ENCODE measurements around the gene BCL2.
"Not testable (repeated sequence)": the region's sequence is repeated elsewhere in the genome, so short reads cannot be mapped to it uniquely, and the experiment has no call there.

Gene BCL2

DNA sequence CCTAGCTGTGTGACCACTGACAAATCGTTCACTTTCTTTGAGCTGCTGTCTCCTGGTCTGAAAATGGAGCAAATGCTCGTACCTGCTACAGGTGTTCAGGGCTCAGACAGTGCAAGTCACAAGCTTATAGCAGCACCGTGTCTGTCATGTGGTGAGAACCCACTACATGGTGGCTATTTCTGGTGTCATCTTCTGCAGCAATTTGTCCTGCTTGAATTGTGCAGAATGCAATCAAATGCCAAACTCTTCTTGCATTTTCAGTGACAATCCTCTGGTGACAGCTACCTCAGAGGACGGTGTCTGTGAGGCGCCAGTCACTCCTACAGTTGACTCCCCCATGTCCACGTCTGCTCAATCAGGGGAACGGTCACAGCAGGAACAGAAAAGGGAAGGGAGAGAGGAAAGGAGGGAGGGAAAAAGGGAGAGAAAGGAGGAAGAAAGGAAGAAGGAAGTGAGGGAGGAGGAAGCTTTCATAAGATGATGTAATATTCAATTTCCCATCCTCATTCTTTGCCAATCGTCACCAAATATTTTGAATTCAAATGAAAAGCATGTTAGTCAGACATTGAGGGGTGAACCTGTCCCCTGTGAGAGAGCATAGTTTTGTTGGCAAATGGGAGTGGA lies 122.2 kb downstream of the BCL2 start:
- TF ChIP-seq, protein P1, sequence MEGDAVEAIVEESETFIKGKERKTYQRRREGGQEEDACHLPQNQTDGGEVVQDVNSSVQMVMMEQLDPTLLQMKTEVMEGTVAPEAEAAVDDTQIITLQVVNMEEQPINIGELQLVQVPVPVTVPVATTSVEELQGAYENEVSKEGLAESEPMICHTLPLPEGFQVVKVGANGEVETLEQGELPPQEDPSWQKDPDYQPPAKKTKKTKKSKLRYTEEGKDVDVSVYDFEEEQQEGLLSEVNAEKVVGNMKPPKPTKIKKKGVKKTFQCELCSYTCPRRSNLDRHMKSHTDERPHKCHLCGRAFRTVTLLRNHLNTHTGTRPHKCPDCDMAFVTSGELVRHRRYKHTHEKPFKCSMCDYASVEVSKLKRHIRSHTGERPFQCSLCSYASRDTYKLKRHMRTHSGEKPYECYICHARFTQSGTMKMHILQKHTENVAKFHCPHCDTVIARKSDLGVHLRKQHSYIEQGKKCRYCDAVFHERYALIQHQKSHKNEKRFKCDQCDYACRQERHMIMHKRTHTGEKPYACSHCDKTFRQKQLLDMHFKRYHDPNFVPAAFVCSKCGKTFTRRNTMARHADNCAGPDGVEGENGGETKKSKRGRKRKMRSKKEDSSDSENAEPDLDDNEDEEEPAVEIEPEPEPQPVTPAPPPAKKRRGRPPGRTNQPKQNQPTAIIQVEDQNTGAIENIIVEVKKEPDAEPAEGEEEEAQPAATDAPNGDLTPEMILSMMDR (IDR thresholded peaks at IDR 0.05; ENCODE audit: insufficient read depth, low read length, missing control alignments), result no peak
- no peak for DNase-seq (ENCODE audit: low read depth, low spot score)
- ChIA-PET POLR2A (no interaction called here), CTCF (no interaction called here)
- no peak overlapping the region for H3K4me3 ChIP-seq (ENCODE audit: low read depth, low read length)

DNA sequence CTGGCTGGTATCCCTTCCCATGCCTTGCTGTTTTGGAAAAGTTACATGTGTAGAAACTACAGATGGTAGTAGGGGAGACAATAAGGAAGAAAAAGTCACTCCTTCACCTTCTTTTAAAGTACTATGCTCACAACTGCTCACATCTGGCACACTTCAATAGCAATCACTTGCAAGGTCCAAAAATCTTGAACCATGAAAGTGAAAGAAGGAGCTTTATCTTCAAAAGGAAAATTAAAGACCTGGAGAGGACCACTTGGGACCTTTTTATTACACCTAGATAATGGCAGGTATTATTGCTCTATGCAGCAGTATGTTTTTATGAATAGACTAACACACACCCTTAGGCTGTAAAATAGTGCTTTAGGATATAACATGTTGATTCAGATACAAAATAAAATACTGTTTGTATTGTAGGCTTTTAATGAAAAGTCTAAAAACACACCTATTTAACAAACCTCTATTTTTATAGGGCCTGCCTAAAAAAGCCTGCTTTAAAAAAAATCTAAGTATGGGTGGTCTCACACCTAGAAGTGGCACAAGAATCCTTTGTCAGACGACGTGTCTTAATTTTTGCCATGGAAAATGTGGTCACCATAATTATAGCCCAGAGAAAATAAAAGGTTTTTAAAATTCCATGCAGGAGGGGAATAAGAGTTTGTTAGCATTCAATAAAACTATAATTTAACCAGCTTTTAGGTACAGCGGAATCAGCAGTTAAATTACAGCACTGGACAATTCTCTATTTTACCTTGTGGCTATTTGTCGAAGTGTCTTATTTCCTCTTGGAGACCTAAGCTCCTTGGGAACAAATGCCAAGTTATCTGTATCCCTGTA lies 124.0 kb downstream of the BCL2 start:
- TF ChIP-seq, protein P1 (IDR thresholded peaks at IDR 0.05; ENCODE audit: insufficient read depth, low read length, missing control alignments), result no peak
- ChIA-PET CTCF (interaction anchor here (0.6 to 1.6 kb wide), 3 partner anchors 8 to 41 kb away, joined by 3 read pairs; no protein-coding TSS in a partner anchor), POLR2A (no interaction called here)
- H3K4me3 ChIP-seq (ENCODE audit: low read depth, low read length), result no peak overlapping the region
- DNase-seq (ENCODE audit: low read depth, low spot score), result no peak

DNA sequence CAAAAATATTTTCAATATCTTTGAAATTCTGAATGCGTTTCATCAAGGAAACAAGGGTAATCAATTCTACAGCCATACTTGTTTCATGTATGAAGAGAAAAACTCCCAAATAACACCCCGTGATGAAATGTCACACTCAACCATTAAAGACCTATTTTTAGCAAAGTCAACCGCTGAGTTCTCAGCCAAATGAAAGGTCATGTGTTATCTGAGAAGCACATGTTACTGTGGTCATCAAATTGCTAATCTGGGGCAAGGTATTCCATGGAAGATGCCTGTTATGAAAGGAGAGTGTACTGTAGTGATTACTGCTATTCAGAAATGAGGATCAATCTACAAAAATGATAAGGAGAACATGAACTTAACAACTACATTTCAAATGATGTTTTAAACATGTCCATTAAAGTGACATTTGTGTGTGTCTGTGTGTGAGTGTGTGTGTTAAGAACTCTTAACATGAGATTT lies 126.7 kb downstream of the BCL2 start:
- TF ChIP-seq, protein P1 (IDR thresholded peaks at IDR 0.05; ENCODE audit: insufficient read depth, low read length, missing control alignments), result no peak
- CTCF ChIA-PET, result no interaction called here
- no peak for DNase-seq (ENCODE audit: low read depth, low spot score)
- POLR2A ChIA-PET, result no interaction called here
- no peak overlapping the region for H3K4me3 ChIP-seq (ENCODE audit: low read depth, low read length)

GRCh38 chr18:63192126-63192884 lies 127.3 kb downstream of the BCL2 start:
- TF ChIP-seq, protein P1 (IDR thresholded peaks at IDR 0.05; ENCODE audit: insufficient read depth, low read length, missing control alignments), result no peak
- ChIA-PET POLR2A (no interaction called here), CTCF (no interaction called here)
- no peak for DNase-seq (ENCODE audit: low read depth, low spot score)
- no peak overlapping the region for H3K4me3 ChIP-seq (ENCODE audit: low read depth, low read length)

- CTCF ChIA-PET, result no interaction called here
- POLR2A ChIA-PET, result no interaction called here
- H3K4me3 ChIP-seq (ENCODE audit: low read depth, low read length), result no peak overlapping the region
- TF ChIP-seq, protein P1 (IDR thresholded peaks at IDR 0.05; ENCODE audit: insufficient read depth, low read length, missing control alignments), result no peak
- no peak for DNase-seq (ENCODE audit: low read depth, low spot score)
Observed at GRCh38 chr18:63191413-63191812, 128.2 kb downstream of the BCL2 start.

DNA sequence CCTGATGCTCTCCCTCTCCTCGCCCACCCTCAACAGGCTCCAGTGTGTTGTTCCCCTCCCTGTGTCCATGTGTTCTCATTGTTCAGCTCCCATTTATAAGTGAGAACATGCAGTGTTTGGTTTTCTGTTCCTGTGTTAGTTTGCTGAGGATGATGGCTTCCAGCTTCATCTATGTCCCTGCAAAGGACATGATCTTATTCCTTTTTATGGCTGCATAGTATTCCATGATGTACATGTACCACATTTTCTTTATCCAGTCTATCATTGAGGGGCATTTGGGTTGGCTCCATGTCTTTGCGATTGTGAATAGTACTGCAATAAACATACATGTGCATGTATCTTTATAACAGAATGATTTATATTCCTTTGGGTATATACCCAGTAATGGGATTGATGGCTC lies 128.7 kb downstream of the BCL2 start:
- POLR2A ChIA-PET; H3K4me3 ChIP-seq (ENCODE audit: low read depth, low read length); CTCF ChIA-PET: not testable (repeated sequence)

More for the DNA sequence above, 128.7 kb downstream of the BCL2 start:
- DNase-seq (ENCODE audit: low read depth, low spot score), result not testable (repeated sequence)

Data from AG04449 (cell line).